T-helper 17 cell (primary cell): ENCODE data around the gene CDH6. TPM values are rescaled to one million over a fixed set of nuclear protein-coding genes. Genes with fewer than 3 reads are reported as not detected.

Experiments used
- ATAC-seq: fragments of 150-1000 bp; cut with Tn5 transposase; 2 replicates; pipeline ENCODE4 v1.10.0; 2021; ENCODE audit warnings: mild to moderate bottlenecking, moderate library complexity
- DNase-seq, 3 donors: peaks; one replicate each; pipeline versions ENCODE4 v3.0.0 to v3.0.0-alpha.2; 2020 to 2021
- H3K9me3 ChIP-seq: one replicate; pipeline ENCODE4 v1.7.0; 2013; ENCODE audit warnings: low read length, mild to moderate bottlenecking; ENCODE audit not compliant: control insufficient read depth, poor library complexity, severe bottlenecking
- H3K27ac Mint-ChIP-seq: one replicate; pipeline ENCODE4 v1.8.0; 2022; ENCODE audit warnings: mild to moderate bottlenecking, moderate library complexity, mixed read lengths
- H3K27me3 Mint-ChIP-seq: one replicate; pipeline ENCODE4 v1.8.0; 2022; ENCODE audit warnings: mixed read lengths
- H3K36me3 Mint-ChIP-seq: one replicate; pipeline ENCODE4 v1.8.0; 2022; ENCODE audit warnings: low read depth, mixed read lengths
- H3K4me1 Mint-ChIP-seq: one replicate; pipeline ENCODE4 v1.8.0; 2022; ENCODE audit warnings: mild to moderate bottlenecking, mixed read lengths
- H3K4me3 Mint-ChIP-seq: one replicate; pipeline ENCODE4 v1.8.0; 2022; ENCODE audit warnings: mild to moderate bottlenecking, moderate library complexity, mixed read lengths
- total RNA-seq, 4 donors: library from RNA in 2 of 4; stranded (reverse) in 2 of 4; gene quantifications; one replicate each; pipeline ENCODE4 v1.2.3 and lab custom pipeline; 2022 to 2026

The CDH6 gene
- total RNA-seq, 2 donors from 2014 or later: 0.21 TPM; not detected in 1

- no peak overlapping the region for H3K4me3 Mint-ChIP-seq
- DNase-seq (no peak), ATAC-seq (no peak)
- no peaks in the 10 kb centered on the region for H3K36me3 Mint-ChIP-seq
- no peaks in the 10 kb centered on the region for H3K27me3 Mint-ChIP-seq
- H3K4me1 Mint-ChIP-seq: no peaks in the 10 kb centered on the region
- H3K27ac Mint-ChIP-seq: no peak overlapping the region
- no peaks in the 10 kb centered on the region for H3K9me3 ChIP-seq
Measured at GRCh38 chr5:31213257-31213656, 19.8 kb downstream of the CDH6 start.

GRCh38 chr5:31213705-31214121 is 20.2 kb downstream of the CDH6 start:
- DNase-seq: no peak
- H3K27me3 Mint-ChIP-seq: peaks cover 4% of the 10 kb centered on the region
- no peak for ATAC-seq
- H3K4me1 Mint-ChIP-seq: no peaks in the 10 kb centered on the region
- H3K36me3 Mint-ChIP-seq: no peaks in the 10 kb centered on the region
- no peaks in the 10 kb centered on the region for H3K9me3 ChIP-seq
- no peak overlapping the region for H3K27ac Mint-ChIP-seq
- H3K4me3 Mint-ChIP-seq: no peak overlapping the region

GRCh38 chr5:31214229-31214628 is 20.7 kb downstream of the CDH6 start:
- no peak overlapping the region for H3K4me3 Mint-ChIP-seq
- no peaks in the 10 kb centered on the region for H3K36me3 Mint-ChIP-seq
- H3K27ac Mint-ChIP-seq: no peak overlapping the region
- no peak for ATAC-seq
- H3K9me3 ChIP-seq: no peaks in the 10 kb centered on the region
- H3K27me3 Mint-ChIP-seq: peaks cover 10% of the 10 kb centered on the region
- H3K4me1 Mint-ChIP-seq: no peaks in the 10 kb centered on the region
- DNase-seq: no peak

- ATAC-seq (no peak), DNase-seq (no peak)
- Mint-ChIP-seq H3K36me3 (peaks cover 2% of the 10 kb centered on the region), H3K4me1 (no peaks in the 10 kb centered on the region), H3K27ac (no peak overlapping the region), H3K27me3 (peaks cover 12% of the 10 kb centered on the region), H3K4me3 (no peak overlapping the region)
- H3K9me3 ChIP-seq: no peaks in the 10 kb centered on the region
Measured at GRCh38 chr5:31215236-31215635, 21.8 kb downstream of the CDH6 start.

- DNase-seq (no peak), ATAC-seq (no peak)
- no peaks in the 10 kb centered on the region for H3K9me3 ChIP-seq
- Mint-ChIP-seq H3K4me1 (no peaks in the 10 kb centered on the region), H3K4me3 (no peak overlapping the region), H3K27ac (no peak overlapping the region), H3K27me3 (peaks cover 12% of the 10 kb centered on the region), H3K36me3 (peaks cover 2% of the 10 kb centered on the region)
Measured at GRCh38 chr5:31217446-31217845, 24.0 kb downstream of the CDH6 start.

GRCh38 chr5:31218978-31219377 is 25.5 kb downstream of the CDH6 start:
- H3K36me3 Mint-ChIP-seq: peaks cover 2% of the 10 kb centered on the region
- no peak overlapping the region for H3K4me3 Mint-ChIP-seq
- H3K27me3 Mint-ChIP-seq: peaks cover 12% of the 10 kb centered on the region
- no peaks in the 10 kb centered on the region for H3K9me3 ChIP-seq
- DNase-seq (no peak), ATAC-seq (no peak)
- H3K27ac Mint-ChIP-seq: no peak overlapping the region
- H3K4me1 Mint-ChIP-seq: no peaks in the 10 kb centered on the region

- DNase-seq: no peak
- no peak overlapping the region for H3K27ac Mint-ChIP-seq
- H3K36me3 Mint-ChIP-seq: peaks cover 2% of the 10 kb centered on the region
- H3K9me3 ChIP-seq: no peaks in the 10 kb centered on the region
- no peak for ATAC-seq
- H3K4me3 Mint-ChIP-seq: no peak overlapping the region
- H3K27me3 Mint-ChIP-seq: peaks cover 12% of the 10 kb centered on the region
- H3K4me1 Mint-ChIP-seq: no peaks in the 10 kb centered on the region
Measured at GRCh38 chr5:31221001-31221400, 27.5 kb downstream of the CDH6 start.

GRCh38 chr5:31225118-31225517 is 31.6 kb downstream of the CDH6 start:
- ATAC-seq (no peak), DNase-seq (no peak)
- H3K9me3 ChIP-seq: no peaks in the 10 kb centered on the region
- Mint-ChIP-seq H3K4me3 (no peak overlapping the region), H3K27me3 (no peaks in the 10 kb centered on the region), H3K27ac (no peak overlapping the region), H3K4me1 (no peaks in the 10 kb centered on the region), H3K36me3 (no peaks in the 10 kb centered on the region)

GRCh38 chr5:31225613-31226012 is 32.1 kb downstream of the CDH6 start:
- Mint-ChIP-seq H3K27ac (no peak overlapping the region), H3K4me1 (no peaks in the 10 kb centered on the region), H3K27me3 (no peaks in the 10 kb centered on the region), H3K36me3 (no peaks in the 10 kb centered on the region), H3K4me3 (no peak overlapping the region)
- ATAC-seq (no peak), DNase-seq (no peak)
- no peaks in the 10 kb centered on the region for H3K9me3 ChIP-seq

- Mint-ChIP-seq H3K4me3 (no peak overlapping the region), H3K36me3 (no peaks in the 10 kb centered on the region), H3K27ac (no peak overlapping the region), H3K27me3 (no peaks in the 10 kb centered on the region), H3K4me1 (no peaks in the 10 kb centered on the region)
- no peak for DNase-seq
- ATAC-seq: no peak
- H3K9me3 ChIP-seq: no peaks in the 10 kb centered on the region
Measured at GRCh38 chr5:31226651-31227050, 33.2 kb downstream of the CDH6 start.

- H3K9me3 ChIP-seq: no peaks in the 10 kb centered on the region
- Mint-ChIP-seq H3K27me3 (peaks cover 8% of the 10 kb centered on the region), H3K36me3 (no peaks in the 10 kb centered on the region), H3K27ac (no peak overlapping the region), H3K4me3 (no peak overlapping the region), H3K4me1 (no peaks in the 10 kb centered on the region)
- no peak for ATAC-seq
- DNase-seq: no peak
Measured at GRCh38 chr5:31229266-31229665, 35.8 kb downstream of the CDH6 start.

- H3K36me3 Mint-ChIP-seq: no peaks in the 10 kb centered on the region
- no peak overlapping the region for H3K27ac Mint-ChIP-seq
- H3K9me3 ChIP-seq: no peaks in the 10 kb centered on the region
- DNase-seq (no peak), ATAC-seq (no peak)
- no peak overlapping the region for H3K4me3 Mint-ChIP-seq
- H3K4me1 Mint-ChIP-seq: no peaks in the 10 kb centered on the region
- H3K27me3 Mint-ChIP-seq: peaks cover 8% of the 10 kb centered on the region
Measured at GRCh38 chr5:31231177-31231838, 37.8 kb downstream of the CDH6 start.

- Mint-ChIP-seq H3K4me1 (no peaks in the 10 kb centered on the region), H3K27ac (no peak overlapping the region), H3K36me3 (no peaks in the 10 kb centered on the region), H3K4me3 (no peak overlapping the region), H3K27me3 (peaks cover 8% of the 10 kb centered on the region)
- ATAC-seq: no peak
- no peaks in the 10 kb centered on the region for H3K9me3 ChIP-seq
- DNase-seq: no peak
Measured at GRCh38 chr5:31232273-31232888, 38.9 kb downstream of the CDH6 start.

GRCh38 chr5:31235381-31235780 is 41.9 kb downstream of the CDH6 start:
- Mint-ChIP-seq H3K4me3 (no peak overlapping the region), H3K36me3 (no peaks in the 10 kb centered on the region), H3K27me3 (peaks cover 13% of the 10 kb centered on the region), H3K4me1 (no peaks in the 10 kb centered on the region), H3K27ac (no peak overlapping the region)
- ATAC-seq: no peak
- H3K9me3 ChIP-seq: no peaks in the 10 kb centered on the region
- DNase-seq: no peak
